ENCODE data around the gene CBR4. TPM values are rescaled to one million over a fixed set of nuclear protein-coding genes. Genes with fewer than 3 reads are reported as not detected.
"Not testable (repeated sequence)": the region's sequence is repeated elsewhere in the genome, so short reads cannot be mapped to it uniquely, and the experiment has no call there.

CBR4 gene
- total RNA-seq, 2 experiments from 2014 or later, result 10.0 to 12.8 TPM

GRCh38 chr4:169044714-169045447 is 34.8 kb upstream of the CBR4 start:
- DNase-seq, result no peak
- Mint-ChIP-seq H3K4me3 (no peak overlapping the region), H3K36me3 (ENCODE audit: low read depth) (no peaks in the 10 kb centered on the region), H3K27ac (no peak overlapping the region), H3K4me1 (no peaks in the 10 kb centered on the region), H3K9me3 (no peaks in the 10 kb centered on the region), H3K27me3 (no peaks in the 10 kb centered on the region)
- POLR2A ChIA-PET, result no interaction called here
- CTCF ChIA-PET, result interaction anchor here (0.6 to 1.0 kb wide), 2 partner anchors 35 to 981 kb away, joined by 3 to 4 read pairs; partner anchors contain the start of gene CBR4

GRCh38 chr4:169042608-169043007 is 32.6 kb upstream of the CBR4 start:
- Mint-ChIP-seq H3K4me1 (no peaks in the 10 kb centered on the region), H3K27me3 (no peaks in the 10 kb centered on the region), H3K9me3 (no peaks in the 10 kb centered on the region), H3K27ac (no peak overlapping the region), H3K36me3 (ENCODE audit: low read depth) (no peaks in the 10 kb centered on the region), H3K4me3 (no peak overlapping the region)
- CTCF ChIA-PET, result interaction anchor here (1.4 kb wide), 1 partner anchor 10 kb away, joined by 3 read pairs; no protein-coding TSS in a partner anchor
- POLR2A ChIA-PET, result no interaction called here
- DNase-seq, result no peak

DNA sequence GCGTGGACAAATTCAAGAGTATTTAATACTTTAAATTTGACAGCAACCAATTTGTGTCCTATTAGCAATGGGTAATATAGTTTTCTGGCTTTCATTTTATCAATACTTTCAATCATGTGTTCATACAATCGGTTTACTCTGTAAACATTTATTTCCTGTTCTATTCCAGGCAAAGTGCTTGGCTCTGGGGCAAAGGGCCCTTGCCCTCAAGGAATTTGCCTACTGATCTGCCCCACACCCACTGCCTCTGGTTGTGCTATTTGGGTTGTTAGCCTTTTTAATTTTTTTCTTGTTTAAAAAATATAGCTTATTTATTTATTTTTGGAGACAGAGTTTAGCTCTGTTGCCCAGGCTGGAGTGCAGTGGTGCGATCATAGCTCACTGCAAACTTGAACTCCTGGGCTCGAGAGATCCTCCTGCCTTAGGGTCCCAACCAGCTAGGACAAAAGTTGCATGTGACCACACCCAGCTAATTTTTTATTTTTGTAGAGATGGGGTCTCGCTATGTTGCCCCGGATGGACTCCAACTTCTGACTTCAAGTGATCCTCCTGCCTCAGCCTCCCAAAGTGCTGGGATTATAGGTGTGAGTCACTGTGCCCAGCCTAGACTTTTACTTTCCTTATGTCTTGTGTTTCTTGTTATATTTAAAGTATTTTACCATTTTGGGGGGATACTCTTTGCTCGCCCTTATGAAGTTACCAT is 30.7 kb upstream of the CBR4 start:
- CTCF ChIA-PET, result no interaction called here
- H3K9me3 Mint-ChIP-seq, result no peaks in the 10 kb centered on the region
- no peak for DNase-seq
- H3K36me3 Mint-ChIP-seq (ENCODE audit: low read depth), result no peaks in the 10 kb centered on the region
- H3K27me3 Mint-ChIP-seq, result no peaks in the 10 kb centered on the region
- H3K4me1 Mint-ChIP-seq, result no peaks in the 10 kb centered on the region
- no peak overlapping the region for H3K4me3 Mint-ChIP-seq
- H3K27ac Mint-ChIP-seq, result no peak overlapping the region
- POLR2A ChIA-PET, result no interaction called here

DNA sequence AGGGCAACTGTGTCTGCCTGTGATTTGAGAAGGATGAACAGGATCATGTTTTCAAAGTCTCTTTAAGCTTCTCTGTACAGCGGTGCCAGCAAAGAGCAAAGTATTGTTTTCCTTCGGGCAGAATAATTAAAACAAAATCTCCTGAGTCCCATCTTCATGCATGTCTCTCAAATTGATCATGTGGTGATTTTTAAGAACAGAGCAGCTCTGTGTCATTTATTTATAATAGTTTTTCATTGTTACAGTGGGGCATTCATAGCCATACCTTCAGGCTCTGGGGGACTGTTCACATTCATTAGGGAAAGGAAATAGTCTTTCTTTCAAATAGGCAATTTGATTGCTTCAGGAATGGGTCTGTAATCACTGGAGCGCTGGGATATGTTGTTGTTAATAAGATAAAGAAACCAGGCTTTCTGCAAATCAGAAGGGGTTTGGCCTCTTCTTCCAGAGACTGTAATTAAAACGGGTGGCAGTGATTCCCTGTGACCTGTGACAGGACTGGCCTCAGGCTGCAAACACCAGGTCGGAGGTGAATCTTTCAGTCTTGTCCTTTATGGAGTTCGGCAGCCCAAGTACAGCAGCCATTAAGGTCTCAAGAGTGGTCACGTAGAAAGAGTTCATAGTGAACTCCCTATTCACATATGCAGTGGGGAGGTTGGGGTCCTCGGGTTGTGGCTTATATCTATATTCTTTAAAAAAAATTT is 29.3 kb upstream of the CBR4 start:
- no peaks in the 10 kb centered on the region for H3K9me3 Mint-ChIP-seq
- no peak for DNase-seq
- CTCF ChIA-PET, result no interaction called here
- H3K27ac Mint-ChIP-seq, result no peak overlapping the region
- no peaks in the 10 kb centered on the region for H3K4me1 Mint-ChIP-seq
- no peaks in the 10 kb centered on the region for H3K27me3 Mint-ChIP-seq
- H3K36me3 Mint-ChIP-seq (ENCODE audit: low read depth), result no peaks in the 10 kb centered on the region
- H3K4me3 Mint-ChIP-seq, result no peak overlapping the region
- POLR2A ChIA-PET, result no interaction called here

GRCh38 chr4:169037506-169037905 is 27.5 kb upstream of the CBR4 start:
- CTCF ChIA-PET, result no interaction called here
- H3K27me3 Mint-ChIP-seq, result peaks cover under 1% of the 10 kb centered on the region
- no peak overlapping the region for H3K4me3 Mint-ChIP-seq
- DNase-seq, result no peak
- no peaks in the 10 kb centered on the region for H3K9me3 Mint-ChIP-seq
- POLR2A ChIA-PET, result no interaction called here
- no peaks in the 10 kb centered on the region for H3K4me1 Mint-ChIP-seq
- no peaks in the 10 kb centered on the region for H3K36me3 Mint-ChIP-seq (ENCODE audit: low read depth)
- no peak overlapping the region for H3K27ac Mint-ChIP-seq

GRCh38 chr4:169035871-169036620 is 26.0 kb upstream of the CBR4 start:
- H3K9me3 Mint-ChIP-seq; H3K4me1 Mint-ChIP-seq; H3K4me3 Mint-ChIP-seq; POLR2A ChIA-PET; CTCF ChIA-PET; H3K27ac Mint-ChIP-seq; DNase-seq; H3K36me3 Mint-ChIP-seq (ENCODE audit: low read depth); H3K27me3 Mint-ChIP-seq: not testable (repeated sequence)

- DNase-seq, result no peak
- H3K9me3 Mint-ChIP-seq, result no peaks in the 10 kb centered on the region
- no peak overlapping the region for H3K4me3 Mint-ChIP-seq
- peaks cover 5% of the 10 kb centered on the region for H3K27me3 Mint-ChIP-seq
- H3K4me1 Mint-ChIP-seq, result no peaks in the 10 kb centered on the region
- ChIA-PET POLR2A (no interaction called here), CTCF (no interaction called here)
- no peak overlapping the region for H3K27ac Mint-ChIP-seq
- H3K36me3 Mint-ChIP-seq (ENCODE audit: low read depth), result no peaks in the 10 kb centered on the region
Observed at GRCh38 chr4:169033660-169034059, 23.6 kb upstream of the CBR4 start.

GRCh38 chr4:169032883-169033645 is 23.0 kb upstream of the CBR4 start:
- Mint-ChIP-seq H3K27me3 (peaks cover 5% of the 10 kb centered on the region), H3K9me3 (no peaks in the 10 kb centered on the region), H3K4me3 (no peak overlapping the region), H3K4me1 (no peaks in the 10 kb centered on the region), H3K36me3 (ENCODE audit: low read depth) (no peaks in the 10 kb centered on the region), H3K27ac (no peak overlapping the region)
- CTCF ChIA-PET, result no interaction called here
- DNase-seq, result no peak
- POLR2A ChIA-PET, result no interaction called here

DNA sequence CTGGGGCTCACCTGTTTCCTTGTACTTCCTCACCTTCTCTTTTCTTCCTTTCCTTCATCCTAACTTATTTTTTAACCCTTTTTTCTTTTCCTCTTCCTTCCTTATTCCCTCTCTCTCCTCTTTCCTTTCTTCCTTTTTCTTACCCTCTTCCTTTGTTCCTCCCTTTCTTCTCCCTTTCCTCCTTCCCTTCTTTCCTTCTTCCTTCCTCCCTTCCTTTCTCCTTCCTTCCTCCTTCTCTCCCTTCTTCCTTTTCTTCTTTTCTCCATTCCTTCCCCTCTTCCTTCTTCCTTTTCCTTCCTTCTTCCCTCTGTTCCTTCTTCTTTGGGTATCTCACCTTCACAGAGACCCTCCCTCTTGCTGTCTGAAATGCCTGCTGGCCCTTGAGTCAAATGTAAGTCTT is 22.1 kb upstream of the CBR4 start:
- POLR2A ChIA-PET, result no interaction called here
- no peak overlapping the region for H3K4me3 Mint-ChIP-seq
- DNase-seq, result no peak
- H3K27ac Mint-ChIP-seq, result no peak overlapping the region
- no peaks in the 10 kb centered on the region for H3K4me1 Mint-ChIP-seq
- H3K9me3 Mint-ChIP-seq, result no peaks in the 10 kb centered on the region
- H3K36me3 Mint-ChIP-seq (ENCODE audit: low read depth), result no peaks in the 10 kb centered on the region
- CTCF ChIA-PET, result no interaction called here
- H3K27me3 Mint-ChIP-seq, result peaks cover 5% of the 10 kb centered on the region

DNA sequence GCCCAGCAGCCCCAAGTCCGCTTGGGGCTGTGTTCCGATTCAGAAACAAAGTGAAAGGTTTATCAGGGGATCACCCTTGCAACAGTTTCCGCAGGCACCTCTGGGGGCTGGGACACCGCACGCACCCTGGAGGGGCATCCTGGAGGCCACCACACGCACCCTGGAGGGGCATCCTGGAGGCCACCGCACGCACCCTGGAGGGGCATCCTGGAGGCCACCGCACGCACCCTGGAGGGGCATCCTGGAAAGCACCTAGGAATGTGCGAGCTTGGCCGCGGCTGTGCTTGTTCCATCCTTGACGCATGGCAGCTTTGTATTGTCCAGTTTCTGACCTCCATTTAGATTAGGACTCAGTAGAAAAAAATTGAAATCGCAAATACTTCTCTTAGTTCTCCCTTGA is 21.3 kb upstream of the CBR4 start:
- POLR2A ChIA-PET, result no interaction called here
- CTCF ChIA-PET, result no interaction called here

GRCh38 chr4:169030562-169030982 is 20.5 kb upstream of the CBR4 start:
- POLR2A ChIA-PET, result no interaction called here
- no peak for DNase-seq
- CTCF ChIA-PET, result no interaction called here
- Mint-ChIP-seq H3K4me3 (no peak overlapping the region), H3K27me3 (peaks cover 9% of the 10 kb centered on the region), H3K4me1 (no peaks in the 10 kb centered on the region), H3K27ac (no peak overlapping the region), H3K36me3 (ENCODE audit: low read depth) (no peaks in the 10 kb centered on the region), H3K9me3 (no peaks in the 10 kb centered on the region)

More for the DNA sequence above, 21.3 kb upstream of the CBR4 start:
- no peaks in the 10 kb centered on the region for H3K4me1 Mint-ChIP-seq
- no peak overlapping the region for H3K27ac Mint-ChIP-seq
- H3K9me3 Mint-ChIP-seq, result no peaks in the 10 kb centered on the region
- H3K27me3 Mint-ChIP-seq, result peaks cover 7% of the 10 kb centered on the region
- H3K4me3 Mint-ChIP-seq, result no peak overlapping the region
- no peak for DNase-seq
- no peaks in the 10 kb centered on the region for H3K36me3 Mint-ChIP-seq (ENCODE audit: low read depth)

- no peak for DNase-seq
- H3K36me3 Mint-ChIP-seq (ENCODE audit: low read depth), result no peaks in the 10 kb centered on the region
- no peaks in the 10 kb centered on the region for H3K9me3 Mint-ChIP-seq
- POLR2A ChIA-PET, result no interaction called here
- no peak overlapping the region for H3K27ac Mint-ChIP-seq
- CTCF ChIA-PET, result no interaction called here
- no peak overlapping the region for H3K4me3 Mint-ChIP-seq
- H3K27me3 Mint-ChIP-seq, result peaks cover 9% of the 10 kb centered on the region
- H3K4me1 Mint-ChIP-seq, result no peaks in the 10 kb centered on the region
Observed at GRCh38 chr4:169029947-169030346, 19.9 kb upstream of the CBR4 start.

Measured in activated CD4-positive, alpha-beta T cell treated with anti-CD3 and anti-CD28 coated beads, Interleukin-2, amount 10 ng/mL, durations not matched to agents 7 days and 5 days (primary cell).